K562 (cell line): Measurements from ENCODE around the gene PRSS8. TPM values are rescaled to one million over a fixed set of nuclear protein-coding genes. Genes with fewer than 3 reads are reported as not detected.

Experiments
- CHD7 ChIP-seq: fragments of 200-600 bp; sonication (generic); IDR thresholded peaks from one replicate; pipeline ENCODE4 v1.6.1; 2012; ENCODE audit warnings: mild to moderate bottlenecking, low read depth, low read length, inconsistent platforms
- PURB ChIP-seq: sonication (generic); formaldehyde crosslinking; IDR thresholded peaks from 2 replicates; pipeline ENCODE4 v1.9.0; 2021; ENCODE audit warnings: low read depth, mild to moderate bottlenecking, missing genetic modification reagents
- SIN3B ChIP-seq: fragments of 450-650 bp; IDR thresholded peaks from 2 replicates; pipeline ENCODE4 v1.6.1; 2017; ENCODE audit warnings: low read depth, mild to moderate bottlenecking, moderate library complexity
- polyA plus RNA-seq, 8 experiments: library from polyadenylated mRNA; depleted of rRNA in 4 of 8; stranded (reverse) in 5 of 8; unstranded in 3 of 8; fragments of >200 nt; fragmentation: Nextera tagmentation in 2 of 8; fragmentation: Illumina TruSeq in 1 of 8; extraction: Ambion mirVana in 2 of 8; extraction: Trizol in 1 of 8; gene quantifications; 2 replicates each; pipeline versions ENCODE4 v1.2.1 to v1.2.3, GENCODE V29; 2011 to 2014; ENCODE audit warnings: inconsistent platforms in 1 of 8, missing spikeins in 1 of 8
- total RNA-seq, 7 experiments: library from RNA; depleted of rRNA in 6 of 7; stranded (reverse); fragments of >200 nt in 6 of 7; fragmentation: Illumina TruSeq in 2 of 7; extraction: Trizol in 2 of 7; gene quantifications; 2 replicates each; pipeline versions ENCODE4 v1.2.1 to v1.2.3, GENCODE V29; 2011 to 2021; ENCODE audit warnings: low replicate concordance in 1 of 7

Gene PRSS8
- total and polyA plus RNA-seq, 9 of the 15 experiments (the other 6 are each of a cell fraction or from before 2014, with no cell fraction given): 0.25 to 3.9 (median 1.3) TPM; not detected in 1

GRCh38 chr16:31108035-31108793 is 27.3 kb downstream of the PRSS8 start, which contains the start of gene BCKDK (continued):
- TF ChIP-seq CHD7 (no peak), PURB (CRISPR knock-in tag) (no peak), SIN3B (peak; percentile 32; the same call in 1 of the 2 replicates)
